Endothelial cell of umbilical vein (primary cell): ENCODE results near the gene ERO1B. TPM values are rescaled to one million over a fixed set of nuclear protein-coding genes. Genes with fewer than 3 reads are reported as not detected.

Experiments used
- BruUV-seq: library from RNA; stranded (reverse); fragments of 400-500 nt; replicated peaks from 2 replicates; lab custom pipeline; 2021; lab: Mats Ljungman, UMichigan
- CTCF ChIA-PET: fragments of 300-600, 350-600 bp; sonication (Branson Sonifier 250); formaldehyde crosslinking; loops from one replicate; lab custom pipeline; 2021; ENCODE audit warnings: antibody characterized with exemption, inconsistent platforms; lab: Charles Lee
- POLR2A ChIA-PET: fragments of 300-600, 350-600 bp; sonication (Branson Sonifier 250); formaldehyde crosslinking; loops from one replicate; lab custom pipeline; 2021; ENCODE audit warnings: antibody characterized with exemption, inconsistent platforms; lab: Charles Lee
- DNase-seq: peaks from one replicate; pipeline ENCODE4 v3.0.0-alpha.2; 2011; ENCODE audit warnings: low read depth, low spot score
- FAIRE-seq: peaks from 2 replicates; lab custom pipeline; 2011; peaks lifted over from hg19 to GRCh38; lab: Jason Lieb, UNC
- H2AFZ ChIP-seq: 2 replicates; pipeline ENCODE4 v1.6.0; 2012; ENCODE audit warnings: low read depth, low read length, control low read depth, inconsistent platforms
- H3K27ac ChIP-seq: 2 replicates; pipeline ENCODE4 v1.5.1; 2011; ENCODE audit warnings: low read depth, mild to moderate bottlenecking, control low read depth, low read length, moderate library complexity; ENCODE audit not compliant: insufficient read depth
- H3K27me3 ChIP-seq, 2 experiments: 2 replicates each; pipeline versions ENCODE4 v1.6.0 to v1.6.1; 2011; ENCODE audit warnings: low read length in 2 of 2, mixed read lengths in 1 of 2; ENCODE audit not compliant: control insufficient read depth in 2 of 2, insufficient read depth in 2 of 2
- H3K36me3 ChIP-seq, 2 experiments: 2 replicates in 1 of 2; 3 replicates in 1 of 2; pipeline ENCODE4 v1.5.1; 2011; ENCODE audit warnings: low read length in 2 of 2, mild to moderate bottlenecking in 1 of 2, moderate library complexity in 1 of 2; ENCODE audit not compliant: control insufficient read depth in 2 of 2, insufficient read depth in 2 of 2; ENCODE audit errors: extremely low read depth in 1 of 2
- H3K4me1 ChIP-seq: 3 replicates; pipeline ENCODE4 v1.5.1; 2011; ENCODE audit warnings: mild to moderate bottlenecking, low read length; ENCODE audit not compliant: control insufficient read depth, insufficient read depth; ENCODE audit errors: extremely low read depth
- H3K4me2 ChIP-seq: 2 replicates; pipeline ENCODE4 v1.6.1; 2011; ENCODE audit warnings: low read length, control low read depth, mixed read lengths; ENCODE audit not compliant: insufficient read depth
- H3K4me3 ChIP-seq, 3 experiments: fragments of 200-600 bp in 1 of 3; sonication (generic), shearing (Covaris generic) in 1 of 3; replicated peaks in 1 of 3; 2 replicates each; pipeline ENCODE4 v1.5.1; 2011 to 2016; ENCODE audit warnings: control low read depth in 3 of 3, low read length in 3 of 3, mild to moderate bottlenecking in 2 of 3, inconsistent platforms in 1 of 3, low read depth in 1 of 3, moderate library complexity in 1 of 3; ENCODE audit not compliant: insufficient read depth in 1 of 3
- H3K79me2 ChIP-seq: 2 replicates; pipeline ENCODE4 v1.6.0; 2012; ENCODE audit warnings: low read length, inconsistent platforms; ENCODE audit not compliant: control insufficient read depth, insufficient read depth
- H3K9ac ChIP-seq: replicated peaks from 2 replicates; pipeline ENCODE3; 2011; ENCODE audit warnings: low read length, control low read depth; ENCODE audit not compliant: insufficient read depth; ENCODE audit errors: extremely low read depth
- H3K9me1 ChIP-seq: replicated peaks from 3 replicates; pipeline ENCODE4 v1.6.0; 2011; ENCODE audit warnings: mild to moderate bottlenecking, low read length; ENCODE audit not compliant: control insufficient read depth, insufficient read depth; ENCODE audit errors: extremely low read depth
- H3K9me3 ChIP-seq: replicated peaks from 2 replicates; pipeline ENCODE4 v1.5.1; 2012; ENCODE audit warnings: low read length, inconsistent platforms; ENCODE audit not compliant: control insufficient read depth, insufficient read depth
- H4K20me1 ChIP-seq: replicated peaks from 2 replicates; pipeline ENCODE3; 2011; ENCODE audit warnings: mild to moderate bottlenecking, low read length; ENCODE audit not compliant: control insufficient read depth, insufficient read depth; ENCODE audit errors: extremely low read depth
- CTCF ChIP-seq, 2 donors: IDR thresholded peaks; 1 replicate in 1 of 2; 2 replicates in 1 of 2; pipeline ENCODE4 v1.5.1; 2011; ENCODE audit warnings: low read length in 2 of 2, mild to moderate bottlenecking in 2 of 2, moderate library complexity in 2 of 2, control low read depth in 1 of 2, inconsistent platforms in 1 of 2, low read depth in 1 of 2; ENCODE audit not compliant: insufficient read depth in 1 of 2; ENCODE audit errors: extremely low read depth in 1 of 2
- JUN ChIP-seq: IDR thresholded peaks from 2 replicates; pipeline ENCODE4 v1.6.1; 2011; ENCODE audit warnings: borderline replicate concordance, low read depth; ENCODE audit not compliant: insufficient read length, insufficient read depth
- MAX ChIP-seq: IDR thresholded peaks from 2 replicates; pipeline ENCODE4 v1.6.1; 2011; ENCODE audit not compliant: insufficient read depth, insufficient read length
- MYC ChIP-seq: IDR thresholded peaks from one replicate; pipeline ENCODE4 v1.6.1; 2011; ENCODE audit warnings: mild to moderate bottlenecking, low read depth, low read length
- POLR2A ChIP-seq: IDR thresholded peaks from 2 replicates; pipeline ENCODE4 v1.6.1; 2012; ENCODE audit warnings: low read depth, mild to moderate bottlenecking, control low read depth, low read length
- POLR2AphosphoS5 ChIP-seq: IDR thresholded peaks from 2 replicates; pipeline ENCODE4 v1.6.1; 2012; ENCODE audit warnings: low read depth, mild to moderate bottlenecking, control low read depth, low read length, moderate library complexity; ENCODE audit not compliant: insufficient read depth
- dilution Hi-C: fragments of 300-500 bp; cut with MboI; formaldehyde crosslinking; loops from one replicate; pipeline ENCODE4 v1.15.0; 2019; ENCODE audit warnings: low sequenced_read_pairs; ENCODE audit not compliant: extremely low pct_ligation_motif_present
- intact Hi-C: fragments of 100-400 bp; cut with micrococcal nuclease; formaldehyde crosslinking; loops from one replicate; pipeline ENCODE4 v1.10.0; 2022
- polyA plus RNA-seq, 4 experiments: library from polyadenylated mRNA; depleted of rRNA in 3 of 4; stranded (reverse) in 3 of 4; unstranded in 1 of 4; fragments of >200 nt; gene quantifications; 2 replicates each; pipeline versions ENCODE4 v1.2.1 to v1.2.3, GENCODE V29; 2011 to 2012; ENCODE audit warnings: missing spikeins in 1 of 4
- total RNA-seq: library from RNA; stranded (reverse); gene quantifications from 2 replicates; pipeline ENCODE4 v1.2.3, GENCODE V29; 2021

Gene ERO1B
- total and polyA plus RNA-seq, 2 donors (not counting 3 experiments of a cell fraction or from before 2014, with no cell fraction given), result 1.9 to 3.6 TPM

- Histone ChIP-seq H3K9me3 (no peaks in the 10 kb centered on the region), H4K20me1 (no peaks in the 10 kb centered on the region), H3K79me2 (no peaks in the 10 kb centered on the region), H3K4me2 (no peak overlapping the region), H3K4me1 (peaks cover 2% of the 10 kb centered on the region), H3K27ac (no peak overlapping the region), H3K4me3 (no peak overlapping the region), H3K36me3 (no peaks in the 10 kb centered on the region), H3K9ac (no peak overlapping the region), H3K9me1 (no peaks in the 10 kb centered on the region), H3K27me3 (peaks cover 17 to 25% of the 10 kb centered on the region in 2 experiments), H2AFZ (no peak overlapping the region)
- POLR2A ChIA-PET, result no interaction called here
- DNase-seq, result no peak
- CTCF ChIA-PET, result interaction anchor here (1.1 kb wide), 1 partner anchor 11 kb away, joined by 4 read pairs; no protein-coding TSS in a partner anchor
- FAIRE-seq, result no peak
- TF ChIP-seq MAX (no peak), POLR2AphosphoS5 (no peak), MYC (no peak), CTCF (IDR thresholded peaks at IDR 0.05; ENCODE audit: extremely low read depth in 1 of 2, insufficient read depth in 1 of 2, low read depth in 1 of 2, low read length in 2 of 2) (no peak), POLR2A (no peak), JUN (no peak)
- BruUV-seq, result no TSS peak
- intact Hi-C loops (loop anchor here (10.0 kb wide), 1 partner anchor 317 kb away; the partner anchor contains the start of gene HEATR1), dilution Hi-C loops (no loop called here)
Observed at GRCh38 chr1:236287356-236287755, 5.6 kb upstream of the ERO1B start.
